Activated T-helper 1 cell treated with anti-CD3 and anti-CD28 coated beads, Interleukin-12 subunit alpha, Interleukin-12 subunit beta, Interleukin-2, Interleukin-4 antibody, amounts not matched to agents 30 ng/mL and 10 ng/mL and 1 ng/mL, durations not matched to agents 14 hours and 24 hours and 36 hours (primary cell): ENCODE measurements around the gene USP32. TPM values are rescaled to one million over a fixed set of nuclear protein-coding genes. Genes with fewer than 3 reads are reported as not detected.
A peak's percentile ranks its signal among the peaks of the same experiment; 100 is the strongest.

Experiments
- DNase-seq: peaks from one replicate; pipeline ENCODE4 v3.0.0; 2021; ENCODE audit warnings: low spot score
- H3K27ac Mint-ChIP-seq: one replicate; pipeline ENCODE4 v1.8.0; 2021; ENCODE audit warnings: mild to moderate bottlenecking, mixed read lengths
- H3K27me3 Mint-ChIP-seq: one replicate; pipeline ENCODE4 v1.8.0; 2022; ENCODE audit warnings: mild to moderate bottlenecking, moderate library complexity, mixed read lengths; ENCODE audit not compliant: insufficient read depth
- H3K36me3 Mint-ChIP-seq: one replicate; pipeline ENCODE4 v1.8.0; 2021; ENCODE audit warnings: low read depth, mixed read lengths
- H3K4me1 Mint-ChIP-seq: one replicate; pipeline ENCODE4 v1.8.0; 2021; ENCODE audit warnings: low read depth, mixed read lengths
- H3K4me3 Mint-ChIP-seq: one replicate; pipeline ENCODE4 v1.8.0; 2021; ENCODE audit warnings: mild to moderate bottlenecking, moderate library complexity, mixed read lengths
- H3K9me3 Mint-ChIP-seq: one replicate; pipeline ENCODE4 v1.8.0; 2021; ENCODE audit warnings: mixed read lengths
- intact Hi-C: fragments of 100-400 bp; cut with micrococcal nuclease; formaldehyde crosslinking; loops from one replicate; pipeline ENCODE4 v1.15.1; 2024
- total RNA-seq: library from RNA; stranded (reverse); gene quantifications from 2 replicates; pipeline ENCODE4 v1.2.3, GENCODE V29; 2022

The USP32 gene
- total RNA-seq, 1 donor from 2014 or later = 30.5 TPM

- Mint-ChIP-seq H3K4me1 (peaks cover 15% of the 10 kb centered on the region), H3K4me3 (peak overlapping the region; percentile 26), H3K36me3 (no peaks in the 10 kb centered on the region), H3K27me3 (peaks cover 53% of the 10 kb centered on the region), H3K9me3 (no peaks in the 10 kb centered on the region), H3K27ac (no peak overlapping the region)
- DNase-seq = no peak
- intact Hi-C loops = no loop called here
These were observed 240.6 kb downstream of the USP32 start for GRCh38 chr17:60151355-60151754.

- no peak within 1 kb of the TSS for H3K27ac Mint-ChIP-seq
- peaks cover 62% of the 10 kb centered on the region for H3K27me3 Mint-ChIP-seq
- H3K4me1 Mint-ChIP-seq = peaks cover 15% of the 10 kb centered on the region
- H3K9me3 Mint-ChIP-seq = no peaks in the 10 kb centered on the region
- peak within 1 kb of the TSS; percentile 30 for H3K4me3 Mint-ChIP-seq
- DNase-seq = no peak
- no peaks in the 10 kb centered on the region for H3K36me3 Mint-ChIP-seq
- intact Hi-C loops = loop anchor here (10.0 kb wide), 1 partner anchor 485 kb away; no protein-coding TSS in a partner anchor
These were observed 242.0 kb downstream of the USP32 start, which contains the start of gene CA4 for GRCh38 chr17:60149691-60150582. Gene CA4, plus strand, starts transcription at chr17:60149973. Its CDS starts 62 bp downstream, at chr17:60150035.

- Mint-ChIP-seq H3K4me1 (peaks cover 21% of the 10 kb centered on the region), H3K36me3 (no peaks in the 10 kb centered on the region), H3K4me3 (no peak overlapping the region), H3K27ac (no peak overlapping the region), H3K27me3 (peaks cover 72% of the 10 kb centered on the region), H3K9me3 (no peaks in the 10 kb centered on the region)
- no peak for DNase-seq
- intact Hi-C loops = loop anchor here (10.0 kb wide), 1 partner anchor 486 kb away; no protein-coding TSS in a partner anchor
These were observed 243.6 kb downstream of the USP32 start for GRCh38 chr17:60148373-60148772.

- H3K4me3 Mint-ChIP-seq = no peak overlapping the region
- no peaks in the 10 kb centered on the region for H3K36me3 Mint-ChIP-seq
- intact Hi-C loops = loop anchor here (10.0 kb wide), 1 partner anchor 487 kb away; no protein-coding TSS in a partner anchor
These were observed 244.2 kb downstream of the USP32 start for GRCh38 chr17:60147553-60148223.

GRCh38 chr17:60146206-60146605 lies 245.7 kb downstream of the USP32 start:
- no peaks in the 10 kb centered on the region for H3K36me3 Mint-ChIP-seq
- H3K27me3 Mint-ChIP-seq = peaks cover 85% of the 10 kb centered on the region
- H3K4me1 Mint-ChIP-seq = peaks cover 35% of the 10 kb centered on the region
- no peaks in the 10 kb centered on the region for H3K9me3 Mint-ChIP-seq
- no peak for DNase-seq
- intact Hi-C loops = loop anchor here (10.0 kb wide), 1 partner anchor 489 kb away; no protein-coding TSS in a partner anchor
- no peak overlapping the region for H3K4me3 Mint-ChIP-seq
- no peak overlapping the region for H3K27ac Mint-ChIP-seq

More at GRCh38 chr17:60147553-60148223, 244.2 kb downstream of the USP32 start:
- no peak for DNase-seq
- Mint-ChIP-seq H3K9me3 (no peaks in the 10 kb centered on the region), H3K27ac (no peak overlapping the region), H3K27me3 (peaks cover 78% of the 10 kb centered on the region), H3K4me1 (peaks cover 28% of the 10 kb centered on the region)

DNA sequence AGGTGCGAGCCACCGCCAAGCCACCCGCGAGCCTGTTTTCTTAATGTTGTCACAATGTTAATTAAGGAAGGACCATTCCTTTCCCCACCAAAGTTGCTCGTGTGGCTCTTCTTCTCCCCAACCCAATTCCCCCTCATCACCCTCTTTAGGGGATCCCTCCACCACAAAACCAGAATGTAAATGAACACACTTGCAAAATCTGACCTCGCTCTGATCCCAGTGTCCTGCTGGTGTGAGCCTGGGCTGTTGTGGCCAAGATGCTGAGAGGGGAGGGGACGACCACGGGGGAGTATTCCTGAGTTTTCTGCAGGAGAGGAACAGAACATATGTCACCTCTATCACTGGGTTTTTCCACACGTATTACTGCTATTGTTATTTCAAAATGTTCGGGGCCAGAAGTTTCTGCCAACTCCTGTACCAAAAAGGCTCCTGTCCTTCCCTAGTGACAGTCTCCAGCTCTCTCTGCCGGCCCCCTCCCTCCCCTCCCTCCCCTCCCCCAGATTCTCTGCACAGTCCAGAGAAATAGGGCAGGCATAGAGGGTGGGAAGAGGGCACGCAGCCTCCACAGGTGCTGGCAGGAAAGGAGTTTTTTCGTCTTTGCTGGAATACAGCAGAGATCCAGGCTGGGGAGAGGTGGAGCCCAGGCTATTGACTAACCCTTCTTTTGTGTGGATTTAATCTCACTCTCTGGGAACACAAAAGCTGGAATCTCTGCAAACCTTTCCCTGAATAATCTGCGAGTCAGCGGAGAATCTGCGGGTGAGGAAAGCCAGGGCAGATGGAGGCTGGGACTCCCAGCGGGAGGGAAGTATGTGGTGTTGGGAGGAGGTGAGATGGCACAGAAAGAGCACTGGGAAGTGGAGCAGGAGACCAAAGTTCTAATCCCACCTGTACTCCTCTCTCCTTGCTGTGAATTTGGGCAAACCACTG lies 246.7 kb downstream of the USP32 start:
- Mint-ChIP-seq H3K27me3 (peaks cover 87% of the 10 kb centered on the region), H3K36me3 (no peaks in the 10 kb centered on the region), H3K27ac (no peak overlapping the region), H3K9me3 (no peaks in the 10 kb centered on the region), H3K4me1 (peaks cover 31% of the 10 kb centered on the region), H3K4me3 (no peak overlapping the region)
- intact Hi-C loops = loop anchor here (10.0 kb wide), 1 partner anchor 490 kb away; no protein-coding TSS in a partner anchor
- no peak for DNase-seq

DNA sequence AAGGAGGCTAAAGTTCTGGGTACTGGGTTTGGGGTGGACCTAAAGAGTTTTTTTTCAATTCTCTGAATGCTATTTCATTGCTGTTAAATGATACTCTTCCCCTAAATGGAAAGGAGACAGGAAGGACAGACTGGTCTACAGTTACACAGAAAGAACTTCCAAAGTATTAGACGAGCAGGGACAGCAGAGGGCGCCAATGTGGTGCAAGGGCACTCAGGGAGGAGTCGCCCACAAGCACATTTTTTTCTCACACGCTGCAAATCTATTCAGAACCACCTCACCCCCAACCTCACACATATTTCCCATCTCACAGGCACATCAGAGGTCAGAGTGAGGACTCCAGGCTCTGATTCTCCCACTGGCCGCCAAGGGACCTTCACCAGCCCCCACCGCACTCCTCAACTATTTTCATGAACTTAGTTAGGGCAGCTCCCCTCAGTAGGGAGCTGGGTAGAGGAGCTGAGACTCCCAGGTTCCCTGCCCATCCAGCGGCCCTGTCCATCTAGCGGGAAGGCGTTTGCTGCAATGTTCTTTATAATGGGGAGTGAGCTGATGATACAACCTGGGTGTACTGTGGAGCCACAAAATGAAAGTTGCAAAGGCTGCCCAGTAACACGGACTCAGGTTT lies 248.9 kb downstream of the USP32 start:
- DNase-seq = peak; percentile 70
- Mint-ChIP-seq H3K27me3 (peaks cover 90% of the 10 kb centered on the region), H3K4me3 (peak overlapping the region; percentile 19), H3K27ac (no peak overlapping the region), H3K36me3 (no peaks in the 10 kb centered on the region), H3K9me3 (no peaks in the 10 kb centered on the region), H3K4me1 (peaks cover 30% of the 10 kb centered on the region)
- intact Hi-C loops = loop anchor here (1.0 to 10.0 kb wide), 3 partner anchors 28 to 492 kb away; no protein-coding TSS in a partner anchor

GRCh38 chr17:60141111-60142018 lies 250.6 kb downstream of the USP32 start:
- peaks cover 30% of the 10 kb centered on the region for H3K4me1 Mint-ChIP-seq
- no peaks in the 10 kb centered on the region for H3K9me3 Mint-ChIP-seq
- H3K4me3 Mint-ChIP-seq = no peak overlapping the region
- intact Hi-C loops = loop anchor here (2.0 to 10.0 kb wide), 2 partner anchors 29 to 493 kb away; no protein-coding TSS in a partner anchor
- DNase-seq = no peak
- H3K36me3 Mint-ChIP-seq = peaks cover 1% of the 10 kb centered on the region
- H3K27me3 Mint-ChIP-seq = peaks cover 82% of the 10 kb centered on the region
- H3K27ac Mint-ChIP-seq = no peak overlapping the region

DNA sequence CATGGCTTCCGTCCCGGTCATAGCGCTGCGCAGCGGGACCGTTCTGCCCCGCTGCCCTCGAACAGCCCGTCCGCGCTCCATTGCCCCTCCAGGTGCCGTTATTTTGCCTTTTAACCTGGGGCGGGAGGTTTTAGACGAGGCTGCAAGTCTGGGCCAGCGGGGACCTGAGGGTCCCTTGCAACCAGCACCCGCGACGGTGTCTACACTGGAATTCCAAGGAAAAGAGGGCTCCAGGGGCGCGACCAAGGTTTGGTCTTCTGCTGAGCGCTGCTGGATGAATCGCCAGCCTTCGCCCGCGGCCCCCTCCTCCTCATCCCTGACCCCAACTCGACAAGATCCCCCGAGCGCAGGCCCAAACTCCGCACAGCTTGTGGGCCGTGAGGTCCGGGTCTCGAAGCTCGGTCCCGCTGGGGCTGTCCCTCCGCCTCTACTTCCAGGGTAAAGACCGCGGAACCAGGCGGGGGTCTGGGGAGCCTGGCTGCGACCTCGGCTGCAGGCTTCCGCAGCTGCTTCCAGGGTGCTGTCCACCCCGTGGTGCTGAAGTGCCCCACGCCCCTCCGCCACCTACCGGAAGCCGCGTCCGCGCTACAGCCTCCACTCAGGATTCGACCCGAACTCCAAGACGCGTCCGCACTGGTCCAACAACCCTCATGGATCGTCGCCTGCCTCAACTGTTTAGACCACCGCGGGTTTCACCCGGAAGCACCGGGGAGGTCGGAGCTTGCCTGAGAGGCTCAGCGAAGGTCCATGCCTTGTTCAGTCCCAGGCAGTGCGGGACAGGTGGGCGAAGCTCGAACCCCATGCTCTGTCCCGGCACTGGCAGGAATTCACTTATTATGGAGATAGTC lies 252.3 kb downstream of the USP32 start:
- peaks cover 70% of the 10 kb centered on the region for H3K27me3 Mint-ChIP-seq

GRCh38 chr17:60138769-60139437 lies 253.0 kb downstream of the USP32 start:
- H3K9me3 Mint-ChIP-seq = no peaks in the 10 kb centered on the region
- no peak overlapping the region for H3K4me3 Mint-ChIP-seq
- no peak overlapping the region for H3K27ac Mint-ChIP-seq
- peaks cover 48% of the 10 kb centered on the region for H3K4me1 Mint-ChIP-seq
- peaks cover 1% of the 10 kb centered on the region for H3K36me3 Mint-ChIP-seq
- DNase-seq = no peak
- H3K27me3 Mint-ChIP-seq = peaks cover 63% of the 10 kb centered on the region
- intact Hi-C loops = loop anchor here (10.0 kb wide), 1 partner anchor 54 kb away; no protein-coding TSS in a partner anchor

More for the DNA sequence above, 252.3 kb downstream of the USP32 start:
- Mint-ChIP-seq H3K27ac (peak overlapping the region; percentile 34), H3K36me3 (peaks cover 1% of the 10 kb centered on the region), H3K9me3 (no peaks in the 10 kb centered on the region), H3K4me1 (peaks cover 46% of the 10 kb centered on the region), H3K4me3 (no peak overlapping the region)
- peak; percentile 71 for DNase-seq
- intact Hi-C loops = loop anchor here (10.0 kb wide), 2 partner anchors 55 to 495 kb away; no protein-coding TSS in a partner anchor
